Stimulated activated CD4-positive, alpha-beta T cell treated with anti-CD3 and anti-CD28 coated beads, TNF-alpha, amount 100 ng/mL, for 1 hour (primary cell): Measurements from ENCODE around the gene LSMEM2.
"Not testable (repeated sequence)": the region's sequence is repeated elsewhere in the genome, so short reads cannot be mapped to it uniquely, and the experiment has no call there.

ENCODE experiments used
- DNase-seq, 3 donors: peaks; one replicate each; pipeline ENCODE4 v3.0.0-alpha.2; 2020; ENCODE audit warnings: low read depth in 3 of 3, low spot score in 1 of 3

LSMEM2 gene

DNA sequence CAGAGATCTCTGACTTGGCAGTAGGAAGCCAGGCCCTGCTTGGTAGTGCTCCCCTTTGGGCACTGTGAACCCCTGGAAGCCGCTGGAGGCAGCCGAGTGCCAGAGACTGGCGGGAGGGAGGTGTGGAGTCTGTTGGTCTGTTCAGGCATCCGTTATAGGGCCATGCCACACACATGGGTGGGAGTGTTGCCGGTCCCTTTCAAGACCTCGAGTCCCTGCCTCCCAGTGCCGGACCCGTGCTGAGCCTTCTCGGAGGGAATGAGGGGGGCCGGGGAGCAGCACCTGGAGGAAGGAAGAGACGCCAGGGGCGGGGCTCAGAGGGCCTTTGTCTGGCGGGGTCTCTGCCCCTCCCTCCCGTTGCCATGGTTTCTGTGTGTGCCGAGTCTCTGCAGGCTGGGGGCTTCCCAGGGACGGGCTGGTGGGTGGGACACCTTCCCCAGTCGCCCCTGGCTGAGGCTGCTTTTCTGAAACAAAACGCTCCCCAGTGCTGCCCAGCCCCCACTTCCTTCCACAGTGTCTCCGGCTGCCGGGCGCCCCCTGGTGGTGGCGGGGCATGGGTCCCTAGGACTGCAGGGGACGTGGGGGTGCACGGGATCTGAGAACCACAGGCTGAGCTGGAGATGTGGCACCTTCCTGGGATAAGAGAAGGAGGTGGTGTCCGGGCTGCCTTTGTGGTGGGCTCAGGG, 32.9 kb upstream of the LSMEM2 start:
- DNase-seq: peak; percentile 83 to 98 (median 88)

GRCh38 chr3:50246517-50246954, 32.4 kb upstream of the LSMEM2 start:
- DNase-seq: peak; percentile 51 to 58 (median 54)

- DNase-seq: no peak
Measured at GRCh38 chr3:50248387-50248786, 30.5 kb upstream of the LSMEM2 start.

DNA sequence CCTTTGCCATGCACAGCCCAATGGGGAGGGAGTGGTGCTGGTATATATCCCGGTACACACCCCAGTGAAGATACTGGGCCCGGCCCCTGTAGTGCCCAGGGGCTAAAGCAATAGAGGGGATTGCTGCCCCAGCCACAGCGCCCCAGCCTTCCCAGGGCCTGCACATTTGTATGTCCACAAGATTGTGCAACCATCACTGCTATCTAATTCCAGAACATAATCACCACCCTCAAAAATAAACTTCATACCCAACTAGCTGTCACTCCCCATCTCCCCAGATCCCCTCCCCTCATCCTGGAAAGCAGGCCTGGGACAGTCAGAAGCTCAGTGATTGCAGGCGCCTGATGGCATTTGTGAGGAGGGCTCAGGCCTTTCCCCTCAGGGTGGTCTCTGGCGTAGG, 29.4 kb upstream of the LSMEM2 start:
- DNase-seq: no peak

GRCh38 chr3:50250514-50250913, 28.4 kb upstream of the LSMEM2 start:
- no peak for DNase-seq

- no peak for DNase-seq
Measured at GRCh38 chr3:50251220-50251619, 27.7 kb upstream of the LSMEM2 start.

GRCh38 chr3:50254577-50255250, 24.2 kb upstream of the LSMEM2 start:
- no peak for DNase-seq

GRCh38 chr3:50255251-50255615, 23.7 kb upstream of the LSMEM2 start:
- DNase-seq: no peak

DNA sequence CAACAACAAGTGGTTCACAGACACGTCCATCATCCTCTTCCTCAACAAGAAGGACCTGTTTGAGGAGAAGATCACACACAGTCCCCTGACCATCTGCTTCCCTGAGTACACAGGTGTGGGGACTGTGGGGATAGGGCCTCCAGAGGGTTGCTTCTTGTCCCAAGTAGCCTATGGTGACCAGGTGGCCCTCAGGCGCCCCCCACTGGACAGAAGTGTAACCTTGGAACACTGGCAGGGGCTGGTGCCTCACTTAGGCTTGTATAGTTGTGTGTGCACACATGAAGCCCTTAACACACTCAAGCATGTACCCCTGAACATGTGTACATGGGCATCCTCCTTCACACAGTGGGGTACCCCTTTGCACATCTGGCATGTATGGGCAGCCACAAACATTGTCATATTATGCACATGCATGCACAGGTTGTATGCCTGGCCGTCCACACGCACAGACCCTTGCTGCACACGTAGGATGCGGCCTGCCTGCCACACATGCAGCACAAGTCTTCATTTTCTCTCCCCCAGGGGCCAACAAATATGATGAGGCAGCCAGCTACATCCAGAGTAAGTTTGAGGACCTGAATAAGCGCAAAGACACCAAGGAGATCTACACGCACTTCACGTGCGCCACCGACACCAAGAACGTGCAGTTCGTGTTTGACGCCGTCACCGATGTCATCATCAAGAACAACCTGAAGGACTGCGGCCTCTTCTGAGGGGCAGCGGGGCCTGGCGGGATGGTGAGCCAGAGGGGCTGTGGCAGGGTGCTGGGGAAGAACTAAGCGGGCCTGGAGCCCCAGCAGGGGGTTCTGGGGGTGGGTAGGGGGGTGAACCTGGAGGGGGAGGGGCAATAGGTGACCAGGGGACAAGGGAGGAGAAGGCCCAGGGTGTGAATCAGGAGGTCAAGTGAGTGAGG, 21.7 kb upstream of the LSMEM2 start:
- no peak for DNase-seq

DNA sequence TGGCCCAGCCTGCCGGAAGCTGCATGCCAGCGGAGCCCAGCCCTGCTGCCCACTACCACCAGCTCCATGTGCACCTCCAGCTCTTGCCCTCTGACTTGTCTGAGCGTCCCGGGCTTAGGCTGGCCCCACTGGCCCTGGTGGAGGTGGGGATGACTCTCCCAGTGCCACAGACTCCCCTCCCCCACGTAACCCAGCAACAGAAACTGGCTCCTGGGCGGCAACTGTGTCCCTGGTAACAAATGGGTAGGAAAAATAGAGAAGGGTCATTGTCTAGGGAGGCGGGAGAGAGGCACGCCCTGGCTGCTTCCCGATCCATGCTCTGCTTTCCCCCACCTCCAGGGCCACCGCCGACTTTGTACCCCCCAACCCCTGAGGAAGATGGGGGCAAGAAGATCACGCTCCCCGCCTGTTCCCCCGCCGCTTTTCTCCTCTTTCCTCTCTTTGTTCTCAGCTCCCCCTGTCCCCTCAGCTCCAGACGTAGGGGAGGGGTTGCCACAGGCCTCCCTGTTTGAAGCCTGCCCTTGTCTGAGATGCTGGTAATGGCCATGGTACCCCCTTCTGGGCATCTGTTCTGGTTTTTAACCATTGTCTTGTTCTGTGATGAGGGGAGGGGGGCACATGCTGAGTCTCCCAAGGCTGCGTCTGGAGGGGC, 20.7 kb upstream of the LSMEM2 start:
- DNase-seq: no peak

GRCh38 chr3:50258979-50259378, 19.9 kb upstream of the LSMEM2 start:
- no peak for DNase-seq

- no peak for DNase-seq
Measured at GRCh38 chr3:50259432-50260026, 19.4 kb upstream of the LSMEM2 start.

GRCh38 chr3:50260027-50260941, 18.6 kb upstream of the LSMEM2 start:
- peak; percentile 40 to 80 (median 61) for DNase-seq

- no peak for DNase-seq
Measured at GRCh38 chr3:50260942-50261441, 17.9 kb upstream of the LSMEM2 start.

- no peak for DNase-seq
Measured at GRCh38 chr3:50261505-50261904, 17.4 kb upstream of the LSMEM2 start.

DNA sequence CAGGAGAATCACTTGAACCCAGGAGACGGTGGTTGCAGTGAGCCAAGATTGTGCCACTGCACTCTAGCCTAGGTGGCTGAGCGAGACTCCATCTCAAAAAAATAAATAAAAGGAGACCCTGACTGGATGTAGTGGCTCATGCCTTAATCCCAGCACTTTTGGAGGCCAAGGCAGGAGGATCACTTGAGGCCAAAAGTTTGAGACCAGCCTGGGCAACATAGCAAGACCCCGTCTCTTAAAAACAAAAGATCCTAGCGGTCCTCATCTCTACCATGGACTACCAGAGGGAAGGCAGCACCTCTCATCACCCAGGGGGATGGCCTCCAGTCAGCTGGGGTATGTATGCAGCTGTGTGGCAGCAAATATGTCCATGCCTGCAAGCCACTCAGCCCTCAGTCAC, 16.7 kb upstream of the LSMEM2 start:
- not testable (repeated sequence) for DNase-seq

DNA sequence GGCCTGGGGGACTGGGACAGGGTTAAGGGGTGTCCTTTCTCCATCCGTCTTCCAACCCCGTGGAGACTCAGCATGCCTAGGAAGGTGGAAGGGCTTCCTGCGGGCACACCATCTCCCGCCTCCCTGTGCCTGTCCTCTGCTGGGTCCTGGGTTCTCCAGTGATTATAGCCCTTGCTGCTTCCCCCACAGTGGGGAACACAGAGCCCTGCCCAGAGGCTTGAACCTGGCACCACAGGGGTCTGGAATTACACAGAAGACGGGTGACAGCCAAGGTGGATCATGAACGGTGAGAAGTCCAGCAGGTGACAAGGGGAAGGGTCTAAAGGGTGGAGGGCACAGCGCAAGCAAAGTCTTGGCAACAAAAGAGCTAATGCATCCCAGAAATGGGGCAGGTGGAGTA, 16.1 kb upstream of the LSMEM2 start:
- DNase-seq: no peak

DNA sequence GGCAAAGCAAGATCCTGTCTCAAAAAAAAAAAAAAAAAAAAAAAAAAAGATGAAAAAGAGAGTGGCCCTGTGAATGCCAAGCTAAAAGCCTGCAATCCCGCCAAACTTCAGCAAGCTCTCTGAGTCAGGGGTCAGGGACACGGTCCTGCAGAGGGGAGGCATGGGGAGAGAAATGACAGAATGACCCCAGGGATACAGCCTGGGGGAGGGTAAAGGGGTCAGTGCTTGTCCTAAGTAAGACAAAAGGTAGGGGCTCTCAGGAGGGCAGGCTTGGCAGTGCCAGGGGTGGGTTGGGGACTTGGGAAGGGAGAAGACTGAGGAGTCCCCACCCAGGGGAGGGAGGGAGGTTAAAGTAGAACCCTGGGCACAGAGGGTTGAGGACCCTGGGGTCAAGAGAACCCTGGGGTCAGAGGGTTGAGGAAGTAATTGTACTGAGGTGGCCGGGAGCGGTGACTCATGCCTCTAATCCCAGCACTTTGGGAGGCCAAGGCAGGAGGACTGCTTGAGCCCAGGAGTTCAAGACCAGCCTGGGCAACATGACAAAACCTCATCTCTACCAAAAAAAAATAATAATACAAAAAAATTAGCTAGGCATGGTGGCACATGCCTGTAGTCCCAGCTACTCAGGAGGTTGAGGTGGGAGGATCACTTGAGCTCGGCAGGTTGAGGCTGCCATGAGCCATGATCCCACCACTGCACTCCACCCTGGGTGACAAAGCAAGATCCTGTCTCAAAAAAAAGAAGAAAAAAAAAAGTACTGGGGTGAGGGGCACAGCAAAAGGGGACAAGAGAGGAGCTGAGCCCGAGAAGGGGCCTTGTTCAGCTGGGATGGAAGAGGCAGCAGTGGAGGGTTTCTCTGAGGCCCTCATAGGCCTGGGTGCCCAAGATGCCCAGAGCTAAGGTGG, 15.2 kb upstream of the LSMEM2 start:
- DNase-seq: no peak
